GM19328 (cell line): ENCODE results near the gene GLYATL3.
"Not testable (repeated sequence)": the region's sequence is repeated elsewhere in the genome, so short reads cannot be mapped to it uniquely, and the experiment has no call there.

ENCODE experiments used
- ATAC-seq: cut with Tn5 transposase; IDR thresholded peaks from one replicate; pipeline ENCODE4 v1.9.1; 2021; ENCODE audit warnings: mild to moderate bottlenecking, moderate library complexity; ENCODE audit not compliant: unreplicated experiment

The GLYATL3 gene

DNA sequence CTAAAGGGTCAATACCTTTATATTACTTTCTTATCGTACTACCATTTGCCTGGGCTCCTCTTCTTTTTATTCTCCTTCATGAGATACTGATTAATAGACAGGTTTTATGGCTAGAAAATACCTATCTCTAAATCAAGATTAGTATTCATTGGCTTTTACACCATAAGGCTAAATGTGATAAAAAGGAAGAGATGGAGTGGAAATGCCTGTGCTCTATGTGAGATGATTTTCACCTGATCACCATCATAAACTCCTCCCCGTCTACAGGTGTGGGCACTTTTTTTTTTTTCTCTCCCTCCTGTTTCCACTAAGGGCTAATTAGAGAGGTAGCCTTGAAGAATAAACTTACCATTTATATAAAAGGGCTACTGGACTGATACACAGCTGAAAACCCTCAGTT is at the start of gene GLYATL3:
Gene GLYATL3, plus strand, starts transcription at position 301 of the 400 bp plus-strand sequence. CDS start 12,068 bp downstream, outside the sequence.
- ATAC-seq: no peak

- no peak for ATAC-seq
Measured at GRCh38 chr6:49453221-49453620, 46.5 kb upstream of the GLYATL3 start.

DNA sequence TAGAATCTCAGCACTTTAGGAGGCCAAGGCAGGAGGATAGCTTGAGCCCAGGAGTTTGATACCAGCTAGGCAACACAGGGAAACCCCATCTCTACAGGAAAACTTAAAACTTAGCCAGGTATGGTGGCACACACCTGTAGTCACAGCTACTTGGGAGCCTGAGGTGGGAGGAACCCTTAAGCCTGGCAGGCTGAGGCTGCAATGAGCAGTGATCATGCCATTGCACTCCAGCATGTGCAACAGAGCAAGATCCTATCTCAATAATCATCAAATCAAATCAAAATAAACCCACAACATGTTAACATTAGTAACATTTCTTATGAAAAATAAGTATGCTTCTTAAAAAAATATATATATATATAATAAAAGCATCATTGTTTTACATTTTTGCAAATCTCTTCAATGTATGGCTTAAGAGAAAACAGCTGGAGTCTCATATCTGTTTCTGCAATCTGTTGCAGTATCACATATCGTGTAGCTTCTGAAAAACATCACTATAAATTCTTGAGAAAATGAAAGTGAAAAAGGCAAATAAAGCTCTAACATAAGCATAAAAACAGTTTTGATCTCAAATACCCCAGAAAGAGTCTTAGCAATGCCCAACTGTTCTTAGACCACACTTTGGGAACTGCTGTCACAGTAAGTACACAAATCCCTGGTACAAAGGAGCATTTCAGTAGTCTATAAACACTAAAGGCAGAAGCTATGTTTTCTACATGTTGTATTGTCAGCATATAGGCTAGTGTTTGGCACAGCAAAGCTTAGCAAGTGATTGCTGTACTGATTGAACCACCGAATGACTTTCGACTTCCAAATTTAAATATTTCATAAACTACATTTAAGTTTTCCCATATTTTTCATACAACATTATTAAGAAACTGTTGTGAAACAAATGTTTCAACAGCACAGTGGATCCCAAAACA is 44.7 kb upstream of the GLYATL3 start:
- peak; percentile 84 for ATAC-seq

DNA sequence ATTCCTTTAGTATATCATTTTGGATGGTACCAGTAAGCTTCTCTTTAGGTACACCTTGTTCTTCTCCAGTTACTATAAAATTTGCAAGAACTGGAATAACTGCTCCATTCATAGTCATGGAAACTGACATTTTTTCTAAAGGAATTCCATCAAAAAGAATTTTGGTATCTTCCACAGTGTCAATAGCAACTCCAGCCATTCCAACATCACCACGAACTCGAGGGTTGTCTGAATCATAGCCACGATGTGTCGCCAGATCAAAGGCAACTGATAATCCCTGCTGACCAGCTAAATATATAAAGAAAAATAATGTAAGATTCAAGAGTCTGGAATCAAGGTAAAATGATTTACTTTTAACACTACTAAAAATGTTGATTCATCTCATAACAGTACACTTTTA is 42.0 kb upstream of the GLYATL3 start:
- ATAC-seq: no peak

DNA sequence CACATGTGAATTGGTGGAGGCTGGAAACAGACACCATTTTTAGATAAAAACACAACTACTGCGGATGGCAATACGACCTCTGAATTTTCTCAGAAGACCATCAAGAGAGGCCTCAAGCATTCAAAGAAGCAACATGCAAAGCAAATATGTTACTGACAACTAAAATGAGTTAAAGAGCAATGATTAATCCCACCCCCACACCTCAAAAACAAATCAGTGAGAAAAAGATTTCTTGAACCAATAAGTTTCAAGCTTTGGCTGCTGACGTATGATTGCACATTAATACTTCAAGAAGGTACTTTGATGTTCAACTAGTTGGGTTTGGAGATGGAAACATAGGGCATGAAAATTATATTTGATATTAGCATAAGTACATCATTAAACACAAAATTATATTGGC is 37.7 kb upstream of the GLYATL3 start:
- no peak for ATAC-seq

- ATAC-seq: peak; percentile 6
Measured at GRCh38 chr6:49462599-49462926, 37.2 kb upstream of the GLYATL3 start.

- peak; percentile 99 for ATAC-seq
Measured at GRCh38 chr6:49462927-49463611, 36.7 kb upstream of the GLYATL3 start, which contains the start of the genes CENPQ and MMUT. Gene CENPQ, plus strand, starts transcription at chr6:49463370. Its CDS starts 6,807 bp downstream, at chr6:49470177. Gene MMUT, minus strand, starts transcription at chr6:49463253. Its CDS starts 3,787 bp downstream, at chr6:49459466.

DNA sequence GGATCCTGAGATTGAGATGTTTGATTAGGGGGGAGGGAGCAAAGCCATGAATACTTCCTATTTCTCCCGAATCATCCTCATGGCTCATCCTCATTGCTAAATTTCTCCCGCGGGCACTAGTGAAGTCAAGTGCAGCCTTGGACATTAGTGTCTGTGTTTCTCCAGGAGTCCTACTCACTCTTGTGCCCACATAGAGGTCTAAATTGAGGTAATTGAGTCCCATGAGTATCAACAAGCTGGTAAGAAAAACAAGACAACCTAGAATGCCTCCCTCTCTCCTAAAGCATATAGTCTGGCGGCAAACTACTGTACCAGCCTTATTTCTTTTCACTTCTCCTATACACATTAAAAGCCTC is 36.1 kb upstream of the GLYATL3 start:
- no peak for ATAC-seq

GRCh38 chr6:49464691-49465090 is 35.0 kb upstream of the GLYATL3 start:
- ATAC-seq: no peak

DNA sequence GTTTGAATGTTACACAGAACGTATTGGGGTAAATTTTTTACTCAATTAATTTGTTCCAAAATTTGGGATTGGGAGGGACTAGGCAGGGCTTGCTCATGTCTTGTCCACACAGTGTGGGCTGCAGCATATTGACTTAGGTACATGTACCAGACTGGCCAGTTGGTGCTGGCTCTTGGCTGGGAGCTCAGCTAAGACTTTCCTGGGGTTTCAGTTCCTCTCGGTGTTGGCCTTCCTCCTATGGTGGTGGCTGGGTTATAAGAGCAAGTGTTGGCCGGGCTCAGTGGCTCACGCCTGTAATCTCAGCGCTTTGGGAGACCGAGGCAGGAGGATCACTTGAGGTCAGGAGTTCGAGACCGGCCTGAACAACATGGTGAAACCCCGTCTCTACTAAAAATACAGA is 31.7 kb upstream of the GLYATL3 start:
- no peak for ATAC-seq

- not testable (repeated sequence) for ATAC-seq
Measured at GRCh38 chr6:49476564-49476963, 23.2 kb upstream of the GLYATL3 start.

- ATAC-seq: no peak
Measured at GRCh38 chr6:49479308-49479970, 20.3 kb upstream of the GLYATL3 start.

DNA sequence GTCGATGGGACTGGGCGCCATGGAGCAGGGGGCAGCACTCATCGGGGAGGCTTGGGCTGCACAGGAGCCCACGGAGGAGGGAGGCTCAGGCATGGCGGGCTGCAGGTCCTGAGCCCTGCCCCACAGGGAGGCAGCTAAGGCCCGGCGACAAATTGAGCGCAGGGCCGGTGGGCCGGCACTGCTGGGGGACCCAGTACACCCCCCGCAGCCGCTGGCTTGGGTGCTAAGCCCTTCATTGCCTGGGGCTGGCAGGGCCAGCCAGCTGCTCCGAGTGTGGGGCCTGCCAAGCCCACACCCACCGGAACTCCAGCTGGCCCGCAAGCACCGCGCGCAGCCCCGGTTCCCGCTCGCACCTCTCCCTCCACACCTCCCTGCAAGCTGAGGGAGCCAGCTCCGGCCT is 17.9 kb upstream of the GLYATL3 start:
- ATAC-seq: not testable (repeated sequence)

GRCh38 chr6:49483380-49483779 is 16.3 kb upstream of the GLYATL3 start:
- not testable (repeated sequence) for ATAC-seq

DNA sequence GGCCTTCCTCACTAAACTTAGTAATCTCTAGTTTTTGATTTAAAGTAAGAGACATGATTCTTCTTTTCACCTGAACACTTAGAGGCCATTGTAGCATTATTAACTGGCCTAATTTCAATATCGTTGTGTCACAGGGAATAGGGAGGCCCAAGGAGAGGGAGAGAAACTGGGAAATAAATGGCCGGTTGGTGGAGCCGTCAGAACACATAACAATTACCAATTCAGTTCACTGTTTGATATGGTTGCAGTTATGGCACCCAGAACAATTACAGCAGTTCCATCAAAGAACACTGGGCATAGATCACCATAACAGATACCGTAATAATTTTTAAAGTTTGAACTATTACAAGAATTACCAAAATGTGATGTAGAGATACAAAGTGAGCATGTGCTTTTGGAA is 9.1 kb upstream of the GLYATL3 start:
- ATAC-seq: no peak

DNA sequence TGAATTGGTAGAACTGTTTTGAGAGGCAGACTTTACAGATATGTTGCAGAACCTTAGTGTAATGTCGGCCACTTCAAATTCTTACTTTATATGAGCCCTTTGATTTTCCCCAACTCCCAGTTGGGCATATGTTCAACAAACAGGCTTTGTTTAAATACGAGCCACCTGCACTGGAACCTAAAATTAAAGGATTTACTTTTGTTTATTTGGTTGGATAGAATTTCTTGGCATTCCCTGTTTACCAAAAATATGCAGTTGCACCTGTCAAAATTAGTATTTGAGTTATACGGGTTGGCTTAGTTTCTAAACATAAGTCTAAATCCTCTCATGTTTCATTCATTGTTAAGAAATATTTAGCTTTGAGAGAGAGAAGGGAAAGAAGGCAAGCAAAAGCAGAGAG is 2.4 kb upstream of the GLYATL3 start:
- no peak for ATAC-seq

- ATAC-seq: no peak
Measured at GRCh38 chr6:49499126-49499525, 597 bp upstream of the GLYATL3 start.

GRCh38 chr6:49504666-49505065 is 4.9 kb downstream of the GLYATL3 start:
- ATAC-seq: no peak

DNA sequence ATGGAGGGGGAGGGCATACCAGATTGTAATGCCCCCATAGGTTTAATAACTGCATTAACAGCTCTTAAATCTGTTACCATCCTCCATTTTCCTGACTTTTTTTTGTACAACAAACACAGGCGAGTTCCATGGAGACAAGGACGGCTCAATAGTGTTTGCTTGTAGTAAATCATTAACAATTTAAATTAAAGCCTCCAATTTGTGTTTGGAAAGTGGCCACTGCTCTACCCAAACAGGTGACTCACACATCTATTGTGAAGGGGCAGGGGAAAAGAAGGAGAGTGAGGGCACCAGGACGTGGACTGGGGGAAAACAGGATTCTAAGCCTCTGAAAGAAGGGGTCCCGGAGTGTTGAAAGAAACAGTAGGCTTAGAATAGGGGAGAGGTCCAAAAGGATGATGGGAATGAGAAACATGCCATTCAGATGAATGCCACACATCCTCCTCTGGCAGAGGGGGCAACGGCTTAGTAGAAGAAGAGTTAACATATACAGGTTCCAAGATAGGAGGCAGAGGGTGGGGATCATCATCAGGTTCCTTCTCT is 6.9 kb downstream of the GLYATL3 start:
- ATAC-seq: no peak

DNA sequence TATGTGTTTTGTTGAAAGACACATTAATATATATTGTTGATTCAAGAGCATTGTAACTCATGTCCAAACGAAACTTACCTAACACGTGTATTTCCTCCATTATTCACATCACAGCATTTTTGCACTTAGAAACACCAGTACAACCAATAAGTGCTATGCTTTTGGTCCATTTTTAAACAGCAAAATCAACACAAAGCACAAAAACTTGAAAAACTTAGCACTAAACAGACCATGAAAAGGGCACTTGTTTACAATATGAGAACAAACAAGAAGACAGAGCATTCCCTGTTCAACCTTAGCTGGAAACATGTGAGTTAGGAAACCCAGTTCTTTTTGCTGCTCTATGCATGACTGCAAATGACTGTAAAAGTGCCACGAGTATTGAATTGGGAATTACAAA is 9.6 kb downstream of the GLYATL3 start:
- no peak for ATAC-seq
